Lower leg skin (tissue), 3 donors: ENCODE measurements around the gene ABCA10.
"Not testable (repeated sequence)": the region's sequence is repeated elsewhere in the genome, so short reads cannot be mapped to it uniquely, and the experiment has no call there.

Source experiments
- POLR2A ChIP-seq, 2 donors: fragments of 450-650 bp; IDR thresholded peaks; one replicate each; pipeline ENCODE4 v1.6.1; 2016 to 2017; ENCODE audit warnings: antibody characterized with exemption in 2 of 2, mild to moderate bottlenecking in 1 of 2, moderate library complexity in 1 of 2
- TF ChIP-seq, protein P1 (sequence below), 3 donors: fragments of 450-650 bp; IDR thresholded peaks; one replicate each; pipeline ENCODE4 v1.5.1; 2016; ENCODE audit warnings: antibody characterized with exemption in 3 of 3, mild to moderate bottlenecking in 3 of 3, moderate library complexity in 2 of 3

DNA sequence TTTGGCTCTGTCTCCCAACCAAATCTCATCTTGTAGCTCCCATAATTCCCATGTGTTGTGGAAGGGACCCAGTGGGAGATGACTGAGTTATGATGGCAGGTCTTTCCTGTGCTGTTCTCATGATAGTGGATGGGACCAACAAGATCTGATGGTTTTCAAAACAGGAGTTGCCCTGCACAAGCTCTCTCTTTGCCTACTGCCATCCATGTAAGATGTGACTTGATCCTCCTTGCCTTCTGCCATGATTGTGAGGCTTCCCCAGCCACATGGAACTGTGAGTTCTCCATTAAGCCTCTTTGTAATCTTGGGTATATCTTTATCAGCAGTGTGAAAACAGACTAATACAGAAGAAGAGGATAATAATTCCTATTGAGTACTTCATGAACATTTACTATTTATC is 60.0 kb downstream of the ABCA10 start:
- TF ChIP-seq, protein P1, sequence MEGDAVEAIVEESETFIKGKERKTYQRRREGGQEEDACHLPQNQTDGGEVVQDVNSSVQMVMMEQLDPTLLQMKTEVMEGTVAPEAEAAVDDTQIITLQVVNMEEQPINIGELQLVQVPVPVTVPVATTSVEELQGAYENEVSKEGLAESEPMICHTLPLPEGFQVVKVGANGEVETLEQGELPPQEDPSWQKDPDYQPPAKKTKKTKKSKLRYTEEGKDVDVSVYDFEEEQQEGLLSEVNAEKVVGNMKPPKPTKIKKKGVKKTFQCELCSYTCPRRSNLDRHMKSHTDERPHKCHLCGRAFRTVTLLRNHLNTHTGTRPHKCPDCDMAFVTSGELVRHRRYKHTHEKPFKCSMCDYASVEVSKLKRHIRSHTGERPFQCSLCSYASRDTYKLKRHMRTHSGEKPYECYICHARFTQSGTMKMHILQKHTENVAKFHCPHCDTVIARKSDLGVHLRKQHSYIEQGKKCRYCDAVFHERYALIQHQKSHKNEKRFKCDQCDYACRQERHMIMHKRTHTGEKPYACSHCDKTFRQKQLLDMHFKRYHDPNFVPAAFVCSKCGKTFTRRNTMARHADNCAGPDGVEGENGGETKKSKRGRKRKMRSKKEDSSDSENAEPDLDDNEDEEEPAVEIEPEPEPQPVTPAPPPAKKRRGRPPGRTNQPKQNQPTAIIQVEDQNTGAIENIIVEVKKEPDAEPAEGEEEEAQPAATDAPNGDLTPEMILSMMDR (IDR thresholded peaks at IDR 0.05) = not testable (repeated sequence)
- not testable (repeated sequence) for TF ChIP-seq POLR2A (IDR thresholded peaks at IDR 0.05)
